Esophagus (tissue), 2 donors: Measurements from ENCODE around the gene AP2B1. TPM values are rescaled to one million over a fixed set of nuclear protein-coding genes. Genes with fewer than 3 reads are reported as not detected.

Source experiments
- H3K27ac ChIP-seq, 2 donors: one replicate each; pipeline ENCODE4 v1.5.1; 2013; ENCODE audit warnings: low read depth in 2 of 2, mild to moderate bottlenecking in 2 of 2, inconsistent platforms in 1 of 2, low read length in 1 of 2, moderate library complexity in 1 of 2
- H3K27me3 ChIP-seq, 2 donors: one replicate each; pipeline ENCODE4 v1.6.1; 2013; ENCODE audit warnings: low read length in 2 of 2, control low read depth in 1 of 2, mild to moderate bottlenecking in 1 of 2; ENCODE audit not compliant: insufficient read depth in 2 of 2, control insufficient read depth in 1 of 2
- H3K36me3 ChIP-seq, 2 donors: one replicate each; pipeline ENCODE4 v1.6.1; 2013; ENCODE audit warnings: low read length in 1 of 2; ENCODE audit not compliant: control insufficient read depth in 2 of 2, insufficient read depth in 2 of 2
- H3K4me1 ChIP-seq, 2 donors: one replicate each; pipeline ENCODE4 v1.6.1; 2013; ENCODE audit warnings: low read length in 1 of 2; ENCODE audit not compliant: control insufficient read depth in 2 of 2, insufficient read depth in 2 of 2
- H3K4me3 ChIP-seq, 2 donors: one replicate each; pipeline ENCODE4 v1.5.1; 2013; ENCODE audit warnings: low read length in 2 of 2, mild to moderate bottlenecking in 2 of 2, low read depth in 1 of 2, moderate library complexity in 1 of 2
- H3K9me3 ChIP-seq, 2 donors: one replicate each; pipeline ENCODE4 v1.6.1; 2013; ENCODE audit warnings: mild to moderate bottlenecking in 2 of 2, low read depth in 1 of 2, low read length in 1 of 2, moderate library complexity in 1 of 2; ENCODE audit not compliant: control insufficient read depth in 2 of 2, insufficient read depth in 1 of 2
- WGBS, 2 donors: extraction: QIAGEN DNeasy Blood & Tissue Kit; methylation state at CpG; one replicate each; pipeline ENCODE4 v1.1.7; 2013; 5-methylcytosine and 5-hydroxymethylcytosine counted together
- polyA plus RNA-seq, 2 donors: library from polyadenylated mRNA; stranded (reverse); fragments of 200-250 nt; gene quantifications; one replicate each; pipeline ENCODE4 v1.2.3, GENCODE V29; 2013
- donor health status: healthy with polysubstance abuse.
- donor health status: Bipolar disorder and iron deficiency.

The AP2B1 gene
- polyA plus RNA-seq, 2 donors, result 13.2 to 14.3 TPM

- Histone ChIP-seq H3K36me3 (no peaks in the 10 kb centered on the region), H3K27ac (no peak overlapping the region), H3K4me3 (no peak overlapping the region), H3K9me3 (peaks cover 0 to 2% of the 10 kb centered on the region in 2 donors), H3K4me1 (peaks cover 5 to 6% of the 10 kb centered on the region in 2 donors), H3K27me3 (no peaks in the 10 kb centered on the region)
- 82 to 83% methylated on average over 8 of the region's 8 CpGs for WGBS, 2 donors
Observed at GRCh38 chr17:35765756-35766488, 178.8 kb downstream of the AP2B1 start.

DNA sequence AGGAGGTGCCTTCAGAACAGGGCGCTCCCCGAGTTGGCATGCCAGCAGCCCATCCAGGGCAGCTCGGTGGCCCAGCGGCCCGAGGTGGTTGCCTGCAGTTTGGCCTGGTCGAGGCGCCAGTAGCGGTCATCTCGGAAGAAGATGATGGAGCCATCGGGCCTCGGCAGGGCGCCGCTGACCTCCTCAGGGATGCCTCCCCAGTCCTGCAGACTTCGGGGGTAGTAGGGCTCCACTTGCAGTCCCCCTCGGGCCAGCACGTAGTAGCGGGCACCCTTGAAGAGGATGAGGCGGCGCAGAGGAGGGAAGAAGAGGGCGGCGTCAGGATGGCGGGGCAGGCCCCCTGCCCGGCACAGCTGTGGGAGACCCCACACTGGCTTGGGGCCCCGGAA, 179.4 kb downstream of the AP2B1 start:
- H3K27me3 ChIP-seq, result no peaks in the 10 kb centered on the region
- no peak overlapping the region for H3K27ac ChIP-seq
- H3K4me1 ChIP-seq, result peaks cover 5 to 6% of the 10 kb centered on the region in 2 donors
- H3K4me3 ChIP-seq, result no peak overlapping the region
- peaks cover 0 to 2% of the 10 kb centered on the region in 2 donors for H3K9me3 ChIP-seq
- 90 to 92% methylated on average over 23 to 24 of the region's 24 CpGs for WGBS, 2 donors
- no peaks in the 10 kb centered on the region for H3K36me3 ChIP-seq

DNA sequence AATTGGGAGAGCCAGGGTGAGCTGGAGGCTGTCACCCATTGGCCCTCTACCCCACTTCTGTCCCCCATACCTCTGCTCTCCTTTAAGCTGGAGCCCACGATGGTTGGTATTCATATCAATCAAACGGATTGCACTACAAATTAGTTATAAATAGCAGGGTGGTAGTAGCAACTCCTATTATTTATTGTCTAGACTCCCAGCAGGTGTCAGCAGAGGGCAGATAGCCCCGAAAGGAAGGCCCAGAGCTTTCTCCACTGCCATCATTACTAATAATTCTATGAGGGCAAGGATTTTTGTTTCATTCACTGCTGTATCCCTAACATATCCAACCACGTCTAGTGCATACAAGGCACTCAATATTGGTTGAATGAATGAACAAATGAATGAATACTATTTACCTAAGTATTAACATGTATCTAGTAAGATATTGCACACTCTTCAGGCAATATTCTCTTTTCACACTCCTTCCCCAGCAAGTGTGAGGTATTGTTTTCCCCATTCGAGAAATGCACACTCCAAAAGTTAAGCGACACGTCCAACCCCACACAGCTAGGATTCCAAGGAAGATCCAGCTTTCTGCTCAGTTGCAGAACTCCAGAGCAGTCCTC, 179.9 kb downstream of the AP2B1 start:
- WGBS, 2 donors, result 40 to 43% methylated on average over 7 of the region's 7 CpGs
- no peak overlapping the region for H3K4me3 ChIP-seq

DNA sequence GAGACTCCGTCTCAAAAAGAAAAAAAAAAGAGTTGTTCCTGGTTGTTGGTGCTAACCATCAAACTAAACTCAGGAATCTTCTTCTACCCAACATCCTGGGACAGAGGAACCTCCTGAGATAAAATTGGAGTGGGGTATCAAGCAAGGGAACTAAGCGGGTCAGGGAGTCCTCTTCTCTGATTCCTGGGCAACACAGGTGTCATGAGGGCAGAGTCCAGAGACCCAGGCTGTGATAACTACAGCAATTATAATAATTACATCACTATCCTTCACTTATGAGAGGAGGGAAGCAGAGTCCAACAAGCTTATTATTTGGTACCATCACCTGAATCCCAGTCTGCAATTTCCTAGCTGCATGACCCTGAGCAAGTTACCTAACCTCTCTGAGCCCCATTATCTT, 181.7 kb downstream of the AP2B1 start:
- H3K36me3 ChIP-seq, result no peaks in the 10 kb centered on the region
- WGBS, 2 donors, result 88 to 95% methylated on average over 2 of the region's 2 CpGs
- no peaks in the 10 kb centered on the region for H3K27me3 ChIP-seq
- H3K9me3 ChIP-seq, result peaks cover 0 to 2% of the 10 kb centered on the region in 2 donors
- H3K4me1 ChIP-seq, result peaks cover 5 to 8% of the 10 kb centered on the region in 2 donors
- H3K27ac ChIP-seq, result no peak overlapping the region
- no peak overlapping the region for H3K4me3 ChIP-seq

More for the DNA sequence above, 179.9 kb downstream of the AP2B1 start:
- H3K9me3 ChIP-seq, result peaks cover 0 to 2% of the 10 kb centered on the region in 2 donors
- no peak overlapping the region for H3K27ac ChIP-seq
- H3K4me1 ChIP-seq, result peaks cover 5 to 6% of the 10 kb centered on the region in 2 donors
- no peaks in the 10 kb centered on the region for H3K36me3 ChIP-seq
- H3K27me3 ChIP-seq, result no peaks in the 10 kb centered on the region

- Histone ChIP-seq H3K27ac (no peak overlapping the region), H3K4me1 (peaks cover 2 to 12% of the 10 kb centered on the region in 2 donors), H3K27me3 (no peaks in the 10 kb centered on the region), H3K36me3 (no peaks in the 10 kb centered on the region), H3K9me3 (peaks cover 0 to 2% of the 10 kb centered on the region in 2 donors), H3K4me3 (no peak overlapping the region)
- WGBS, 2 donors, result 94 to 96% methylated on average over 48 of the region's 48 CpGs
Observed at GRCh38 chr17:35769895-35770486, 182.9 kb downstream of the AP2B1 start.

DNA sequence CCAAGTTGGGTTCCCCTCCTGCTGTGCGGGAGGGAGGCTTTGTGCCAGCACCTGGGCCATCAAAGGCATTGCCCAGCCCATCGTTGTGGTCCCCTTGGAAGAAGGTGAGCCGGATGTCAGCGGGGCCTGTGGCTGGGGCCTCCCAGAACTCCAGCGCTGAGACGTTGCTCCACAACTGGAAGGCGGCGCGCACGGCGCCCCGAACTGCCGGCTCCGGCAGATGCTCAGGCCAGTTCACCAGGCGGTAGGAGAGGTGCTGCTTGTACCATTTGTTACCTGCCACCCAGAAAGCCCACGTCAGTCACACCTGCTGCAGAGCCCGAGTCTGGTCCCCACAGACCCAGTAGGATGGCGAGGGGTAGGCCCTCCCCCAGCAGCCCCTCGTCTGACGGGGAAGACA, 186.0 kb downstream of the AP2B1 start:
- H3K36me3 ChIP-seq, result peaks cover 0 to 2% of the 10 kb centered on the region in 2 donors

GRCh38 chr17:35773679-35774425, 186.7 kb downstream of the AP2B1 start:
- WGBS, 2 donors, result 35 to 51% methylated on average over 10 of the region's 10 CpGs
- Histone ChIP-seq H3K4me3 (no peak overlapping the region), H3K36me3 (peaks cover 0 to 2% of the 10 kb centered on the region in 2 donors), H3K27me3 (no peaks in the 10 kb centered on the region), H3K27ac (peak overlapping the region; percentile 70 to 87), H3K4me1 (peaks cover 4 to 13% of the 10 kb centered on the region in 2 donors), H3K9me3 (peaks cover 0 to 2% of the 10 kb centered on the region in 2 donors)

More for the DNA sequence above, 186.0 kb downstream of the AP2B1 start:
- 79 to 82% methylated on average over 20 of the region's 20 CpGs for WGBS, 2 donors
- no peaks in the 10 kb centered on the region for H3K27me3 ChIP-seq
- peak overlapping the region in 1 of 2 donors; percentile 87 for H3K27ac ChIP-seq
- H3K4me1 ChIP-seq, result peaks cover 4 to 12% of the 10 kb centered on the region in 2 donors
- peaks cover 0 to 2% of the 10 kb centered on the region in 2 donors for H3K9me3 ChIP-seq
- no peak overlapping the region for H3K4me3 ChIP-seq

DNA sequence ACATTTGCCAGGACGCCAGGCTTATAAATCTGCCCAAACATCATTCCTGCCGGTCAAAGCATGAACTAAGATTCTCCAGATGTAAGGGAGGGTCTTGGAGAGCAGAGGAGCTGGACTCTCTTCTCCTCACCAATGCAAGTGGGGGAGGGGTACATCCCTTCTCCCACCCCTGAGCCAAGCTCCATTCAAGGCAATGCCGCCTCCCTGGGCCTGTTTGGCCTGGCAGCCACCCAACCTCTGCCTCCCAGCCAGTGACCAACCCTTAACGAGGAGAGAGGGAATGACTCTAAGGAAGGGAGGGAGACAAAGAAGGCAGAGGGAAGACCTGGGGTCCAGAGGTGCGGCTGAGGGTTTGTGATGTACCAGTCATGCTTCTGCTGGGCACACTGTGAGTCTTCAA, 187.4 kb downstream of the AP2B1 start:
- Histone ChIP-seq H3K4me1 (peaks cover 4 to 14% of the 10 kb centered on the region in 2 donors), H3K36me3 (peaks cover 0 to 2% of the 10 kb centered on the region in 2 donors), H3K9me3 (peaks cover 0 to 2% of the 10 kb centered on the region in 2 donors), H3K27ac (peak overlapping the region; percentile 70 to 87), H3K27me3 (no peaks in the 10 kb centered on the region), H3K4me3 (no peak overlapping the region)
- WGBS, 2 donors, result 35 to 39% methylated on average over 4 to 5 of the region's 5 CpGs

DNA sequence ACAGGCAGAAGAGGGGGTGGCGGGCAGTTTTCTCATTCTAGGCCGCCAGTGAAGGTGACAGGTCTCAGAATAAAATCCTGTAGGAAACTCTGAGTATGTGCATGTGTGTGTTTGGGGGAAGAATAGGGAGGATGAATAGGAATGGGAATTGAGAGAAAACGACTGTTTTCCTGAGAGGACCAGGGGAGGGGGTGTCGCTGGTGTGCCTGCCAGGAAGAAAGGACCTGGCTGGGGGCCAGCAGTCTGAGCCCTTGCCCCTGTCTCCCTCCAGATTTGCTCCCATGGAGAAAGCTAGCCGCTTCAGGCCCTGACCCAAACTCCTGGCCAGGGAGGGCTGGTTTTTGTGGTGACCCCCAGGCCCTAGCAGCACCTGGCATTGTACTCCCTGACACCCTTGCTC, 187.9 kb downstream of the AP2B1 start:
- Histone ChIP-seq H3K4me3 (peak overlapping the region in 1 of 2 donors; percentile 13), H3K4me1 (peaks cover 4 to 14% of the 10 kb centered on the region in 2 donors), H3K9me3 (no peaks in the 10 kb centered on the region), H3K27me3 (no peaks in the 10 kb centered on the region), H3K27ac (peak overlapping the region; percentile 70 to 87), H3K36me3 (peaks cover 0 to 2% of the 10 kb centered on the region in 2 donors)
- 56% methylated on average over 5 of the region's 5 CpGs for WGBS, 2 donors
